ENCODE data around the gene ATRIP.

- TF ChIP-seq, protein P1, sequence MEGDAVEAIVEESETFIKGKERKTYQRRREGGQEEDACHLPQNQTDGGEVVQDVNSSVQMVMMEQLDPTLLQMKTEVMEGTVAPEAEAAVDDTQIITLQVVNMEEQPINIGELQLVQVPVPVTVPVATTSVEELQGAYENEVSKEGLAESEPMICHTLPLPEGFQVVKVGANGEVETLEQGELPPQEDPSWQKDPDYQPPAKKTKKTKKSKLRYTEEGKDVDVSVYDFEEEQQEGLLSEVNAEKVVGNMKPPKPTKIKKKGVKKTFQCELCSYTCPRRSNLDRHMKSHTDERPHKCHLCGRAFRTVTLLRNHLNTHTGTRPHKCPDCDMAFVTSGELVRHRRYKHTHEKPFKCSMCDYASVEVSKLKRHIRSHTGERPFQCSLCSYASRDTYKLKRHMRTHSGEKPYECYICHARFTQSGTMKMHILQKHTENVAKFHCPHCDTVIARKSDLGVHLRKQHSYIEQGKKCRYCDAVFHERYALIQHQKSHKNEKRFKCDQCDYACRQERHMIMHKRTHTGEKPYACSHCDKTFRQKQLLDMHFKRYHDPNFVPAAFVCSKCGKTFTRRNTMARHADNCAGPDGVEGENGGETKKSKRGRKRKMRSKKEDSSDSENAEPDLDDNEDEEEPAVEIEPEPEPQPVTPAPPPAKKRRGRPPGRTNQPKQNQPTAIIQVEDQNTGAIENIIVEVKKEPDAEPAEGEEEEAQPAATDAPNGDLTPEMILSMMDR (IDR thresholded peaks at IDR 0.05): no peak
- TF ChIP-seq, protein P2, sequence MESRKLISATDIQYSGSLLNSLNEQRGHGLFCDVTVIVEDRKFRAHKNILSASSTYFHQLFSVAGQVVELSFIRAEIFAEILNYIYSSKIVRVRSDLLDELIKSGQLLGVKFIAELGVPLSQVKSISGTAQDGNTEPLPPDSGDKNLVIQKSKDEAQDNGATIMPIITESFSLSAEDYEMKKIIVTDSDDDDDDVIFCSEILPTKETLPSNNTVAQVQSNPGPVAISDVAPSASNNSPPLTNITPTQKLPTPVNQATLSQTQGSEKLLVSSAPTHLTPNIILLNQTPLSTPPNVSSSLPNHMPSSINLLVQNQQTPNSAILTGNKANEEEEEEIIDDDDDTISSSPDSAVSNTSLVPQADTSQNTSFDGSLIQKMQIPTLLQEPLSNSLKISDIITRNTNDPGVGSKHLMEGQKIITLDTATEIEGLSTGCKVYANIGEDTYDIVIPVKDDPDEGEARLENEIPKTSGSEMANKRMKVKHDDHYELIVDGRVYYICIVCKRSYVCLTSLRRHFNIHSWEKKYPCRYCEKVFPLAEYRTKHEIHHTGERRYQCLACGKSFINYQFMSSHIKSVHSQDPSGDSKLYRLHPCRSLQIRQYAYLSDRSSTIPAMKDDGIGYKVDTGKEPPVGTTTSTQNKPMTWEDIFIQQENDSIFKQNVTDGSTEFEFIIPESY (IDR thresholded peaks at IDR 0.05; ENCODE audit: borderline replicate concordance, low read depth): no peak
- TF ChIP-seq POLR2AphosphoS5 (IDR thresholded peaks at IDR 0.05; ENCODE audit: low read depth, low read length) (no peak), PBX3 (IDR thresholded peaks at IDR 0.05) (no peak), RAD21 (IDR thresholded peaks at IDR 0.05; ENCODE audit: low read length) (no peak), FOXM1 (IDR thresholded peaks at IDR 0.05; ENCODE audit: low read depth) (no peak), CHD2 (IDR thresholded peaks at IDR 0.05; ENCODE audit: low read length, partially characterized antibody) (no peak), SMC3 (IDR thresholded peaks at IDR 0.05; ENCODE audit: low read depth, low read length) (no peak), EZH2phosphoT487 (IDR thresholded peaks at IDR 0.05; ENCODE audit: borderline replicate concordance, low read depth) (no peak), RFX5 (IDR thresholded peaks at IDR 0.05; ENCODE audit: low read length) (no peak), ELF1 (IDR thresholded peaks at IDR 0.05) (no peak), YY1 (IDR thresholded peaks at IDR 0.05; ENCODE audit: low read depth) (no peak), FOXJ3 (CRISPR knock-in tag; IDR thresholded peaks at IDR 0.05) (no peak), MAX (IDR thresholded peaks at IDR 0.05; ENCODE audit: low read depth) (no peak)
Measured at GRCh38 chr3:48418140-48418539, 28.4 kb upstream of the ATRIP start.
